ENCODE results near the gene MMP24OS.

Gene MMP24OS

DNA sequence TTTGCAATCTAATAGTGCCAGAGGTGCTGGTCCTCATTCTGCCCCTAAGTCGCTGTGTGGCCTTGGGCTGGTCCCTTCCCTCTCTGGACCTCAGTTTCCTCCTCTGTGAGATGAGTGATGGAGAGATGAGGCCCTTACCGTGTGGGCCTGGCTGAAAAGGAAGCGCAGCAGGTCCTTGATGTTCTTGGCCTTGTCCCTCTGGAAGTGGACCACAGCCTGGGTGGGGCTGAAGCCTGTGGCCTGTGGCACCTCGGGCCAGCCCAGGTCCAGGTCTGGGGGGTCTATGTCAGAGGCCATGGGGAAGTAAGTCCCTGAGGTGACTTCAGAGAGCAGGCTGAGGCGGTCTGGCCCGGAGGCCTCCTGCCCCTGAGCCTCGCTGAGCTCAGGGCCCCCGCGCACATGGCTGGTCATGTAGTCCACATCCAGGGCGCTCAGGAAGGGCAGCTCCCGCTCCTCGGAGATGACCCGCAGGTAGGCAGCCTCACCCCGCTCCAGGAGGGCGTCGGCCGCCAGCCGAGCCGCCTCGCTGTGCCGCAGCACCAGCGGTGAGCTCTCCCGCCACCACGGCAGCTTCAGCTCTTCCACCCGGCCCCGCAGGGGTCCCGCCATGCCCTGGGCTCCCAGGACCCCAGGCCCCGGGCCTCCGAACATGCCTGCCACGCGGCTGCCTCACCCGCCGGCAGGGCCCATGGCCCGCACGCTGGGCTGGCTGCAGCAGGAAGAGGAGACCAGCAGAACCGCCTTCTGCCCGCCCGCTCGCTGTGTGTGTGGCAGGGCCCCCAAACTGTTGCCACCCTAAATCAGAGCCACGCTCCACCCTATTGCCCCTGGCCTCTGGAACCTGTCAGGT is 14.0 kb upstream of the MMP24OS start, which contains the start of gene FAM83C:
TSS of gene FAM83C (minus strand) at position 772 of the 850 bp plus-strand sequence. CDS start at position 651, 121 bp downstream.
- no peak for TF ChIP-seq CTCF (IDR thresholded peaks at IDR 0.05; ENCODE audit: borderline replicate concordance, control extremely low read depth, extremely low read depth, insufficient read depth, missing control alignments)
- in situ Hi-C loops (cut with MboI; ENCODE audit: low sequenced_read_pairs, unreplicated experiment), result no loop called here
- no peak for DNase-seq (ENCODE audit: low spot score)

GRCh38 chr20:35290887-35291417 is 13.0 kb upstream of the MMP24OS start:
- DNase-seq (ENCODE audit: low spot score), result no peak
- in situ Hi-C loops (cut with MboI; ENCODE audit: low sequenced_read_pairs, unreplicated experiment), result no loop called here
- TF ChIP-seq CTCF (IDR thresholded peaks at IDR 0.05; ENCODE audit: borderline replicate concordance, control extremely low read depth, extremely low read depth, insufficient read depth, missing control alignments), result no peak

DNA sequence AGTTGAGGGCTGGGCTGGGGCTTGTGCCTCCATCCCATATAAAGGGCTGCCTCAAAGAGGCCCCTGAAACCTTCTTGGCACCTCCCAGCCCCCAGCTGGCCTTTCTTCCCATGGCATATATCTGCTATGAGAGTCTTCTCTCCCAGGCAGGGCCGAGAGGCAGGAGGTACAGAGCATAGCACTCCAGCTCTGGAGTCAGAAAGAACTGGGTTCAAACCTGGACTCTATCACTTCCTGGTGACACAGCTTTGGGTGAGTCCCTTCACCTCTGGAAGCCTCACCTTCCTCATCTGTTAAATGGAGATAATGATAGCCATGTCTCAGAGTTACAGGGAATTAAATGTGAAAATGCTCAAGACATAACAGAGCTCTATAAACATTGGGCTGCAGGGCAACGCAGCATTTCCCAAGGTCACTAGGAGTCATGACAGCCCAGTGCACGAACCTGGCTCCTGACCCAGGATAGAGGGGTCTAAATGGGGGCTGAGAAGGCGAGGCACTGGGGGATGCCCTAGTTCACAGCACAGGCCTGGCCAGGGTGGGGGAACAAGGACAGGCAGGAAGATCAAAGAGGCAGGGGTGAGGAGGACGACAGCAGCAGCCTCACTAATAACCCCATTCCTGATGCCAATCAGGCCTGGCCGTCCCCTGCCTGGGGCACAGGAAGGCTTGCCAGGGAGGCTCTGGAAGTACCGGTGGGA is 12.4 kb upstream of the MMP24OS start:
- no peak for DNase-seq (ENCODE audit: low spot score)
- TF ChIP-seq CTCF (IDR thresholded peaks at IDR 0.05; ENCODE audit: borderline replicate concordance, control extremely low read depth, extremely low read depth, insufficient read depth, missing control alignments), result no peak
- in situ Hi-C loops (cut with MboI; ENCODE audit: low sequenced_read_pairs, unreplicated experiment), result no loop called here

- no peak for TF ChIP-seq CTCF (IDR thresholded peaks at IDR 0.05; ENCODE audit: borderline replicate concordance, control extremely low read depth, extremely low read depth, insufficient read depth, missing control alignments)
- no peak for DNase-seq (ENCODE audit: low spot score)
- in situ Hi-C loops (cut with MboI; ENCODE audit: low sequenced_read_pairs, unreplicated experiment), result no loop called here
Measured at GRCh38 chr20:35288325-35289060, 10.6 kb upstream of the MMP24OS start.

- in situ Hi-C loops (cut with MboI; ENCODE audit: low sequenced_read_pairs, unreplicated experiment), result no loop called here
- TF ChIP-seq CTCF (IDR thresholded peaks at IDR 0.05; ENCODE audit: borderline replicate concordance, control extremely low read depth, extremely low read depth, insufficient read depth, missing control alignments), result no peak
- no peak for DNase-seq (ENCODE audit: low spot score)
Measured at GRCh38 chr20:35287509-35288324, 9.8 kb upstream of the MMP24OS start.

Data from GM13976 (cell line).